Measurements from ENCODE around the gene ZBTB32. TPM values are rescaled to one million over a fixed set of nuclear protein-coding genes. Genes with fewer than 3 reads are reported as not detected.

The ZBTB32 gene
- total and polyA plus RNA-seq, 8 donors: 0.13 to 0.14 TPM; not detected in 6

GRCh38 chr19:35725216-35725861 lies 21.0 kb downstream of the ZBTB32 start:
- no peak for ATAC-seq
- H3K36me3 ChIP-seq: peaks cover 18 to 88% (median 81%) of the 10 kb centered on the region in 3 donors
- WGBS, 2 donors: 93 to 95% methylated on average over 23 of the region's 23 CpGs

GRCh38 chr19:35727053-35727955 lies 22.9 kb downstream of the ZBTB32 start:
- H3K9me3 ChIP-seq: no peaks in the 10 kb centered on the region
- ATAC-seq (no peak), FAIRE-seq (no peak), DNase-seq (peak in 1 of 6 donors; percentile 56)
- H3K4me1 ChIP-seq: no peaks in the 10 kb centered on the region
- no peaks in the 10 kb centered on the region for H3K27me3 ChIP-seq
- no peak overlapping the region for H3K4me3 ChIP-seq
- whole genome bisulfite sequencing, 2 donors: 93 to 96% methylated on average over 25 of the region's 25 CpGs
- H3K27ac ChIP-seq: no peak overlapping the region
- intact Hi-C loops (cut with DNase I): loop anchor here in 1 of 3 donors (10.0 kb wide), 1 partner anchor 183 kb away; the partner anchor contains the start of gene TMEM147
- peaks cover 16 to 97% (median 81%) of the 10 kb centered on the region in 3 donors for H3K36me3 ChIP-seq
- TF ChIP-seq CTCF (IDR thresholded peaks at IDR 0.05): no peak

More at GRCh38 chr19:35725216-35725861, 21.0 kb downstream of the ZBTB32 start:
- FAIRE-seq (no peak), DNase-seq (peak in 1 of 6 donors; percentile 63)
- TF ChIP-seq CTCF (IDR thresholded peaks at IDR 0.05): no peak
- no peak overlapping the region for H3K27ac ChIP-seq
- H3K4me3 ChIP-seq: no peak overlapping the region
- no peaks in the 10 kb centered on the region for H3K9me3 ChIP-seq
- H3K4me1 ChIP-seq: no peaks in the 10 kb centered on the region
- intact Hi-C loops (cut with DNase I): loop anchor here in 1 of 3 donors (10.0 kb wide), 1 partner anchor 181 kb away; the partner anchor contains the start of gene TMEM147
- no peaks in the 10 kb centered on the region for H3K27me3 ChIP-seq

- DNase-seq (peak in 1 of 6 donors; percentile 41), FAIRE-seq (no peak), ATAC-seq (no peak)
- Histone ChIP-seq H3K4me1 (no peaks in the 10 kb centered on the region), H3K36me3 (peaks cover 13 to 95% (median 77%) of the 10 kb centered on the region in 3 donors), H3K27ac (no peak overlapping the region), H3K4me3 (no peak overlapping the region), H3K9me3 (no peaks in the 10 kb centered on the region), H3K27me3 (no peaks in the 10 kb centered on the region)
- intact Hi-C loops (cut with DNase I): loop anchor here in 1 of 3 donors (10.0 kb wide), 1 partner anchor 183 kb away; the partner anchor contains the start of gene TMEM147
- WGBS, 2 donors: 93 to 94% methylated on average over 19 of the region's 19 CpGs
- no peak for TF ChIP-seq CTCF (IDR thresholded peaks at IDR 0.05)
Observed at GRCh38 chr19:35727956-35728706, 23.8 kb downstream of the ZBTB32 start.

- FAIRE-seq: no peak
- no peak for TF ChIP-seq CTCF (IDR thresholded peaks at IDR 0.05)
- no peak overlapping the region for H3K4me3 ChIP-seq
- no peak for ATAC-seq
- intact Hi-C loops (cut with DNase I): loop anchor here in 1 of 3 donors (10.0 kb wide), 1 partner anchor 184 kb away; the partner anchor contains the start of gene TMEM147
- no peaks in the 10 kb centered on the region for H3K4me1 ChIP-seq
- DNase-seq: peak in 1 of 6 donors; percentile 28
- no peak overlapping the region for H3K27ac ChIP-seq
- H3K36me3 ChIP-seq: peaks cover 11 to 86% (median 71%) of the 10 kb centered on the region in 3 donors
- no peaks in the 10 kb centered on the region for H3K27me3 ChIP-seq
- WGBS, 2 donors: 88 to 90% methylated on average over 18 of the region's 18 CpGs
- H3K9me3 ChIP-seq: no peaks in the 10 kb centered on the region
Observed at GRCh38 chr19:35729021-35729420, 24.7 kb downstream of the ZBTB32 start.
